GM12878 (cell line): ENCODE measurements around the gene SMARCB1. TPM values are rescaled to one million over a fixed set of nuclear protein-coding genes. Genes with fewer than 3 reads are reported as not detected.

ENCODE experiments used
- ATAC-seq: fragments of 200-7000 bp; cut with Tn5 transposase; 3 replicates; pipeline ENCODE4 v1.9.1; 2020; ENCODE audit warnings: mild to moderate bottlenecking, moderate library complexity
- BruUV-seq: library from RNA; stranded (reverse); fragments of 400-500 nt; replicated peaks from 2 replicates; lab custom pipeline; 2021; lab: Mats Ljungman, UMichigan
- CTCF ChIA-PET: fragments of 300-600 bp; sonication (Branson Sonifier 250); formaldehyde crosslinking; extraction: SDS; loops from one replicate; lab custom pipeline; 2021; ENCODE audit warnings: inconsistent platforms; lab: Yijun Ruan, JAX
- POLR2A ChIA-PET: fragments of 350-600 bp; formaldehyde crosslinking; extraction: SDS; loops from one replicate; lab custom pipeline; 2021; ENCODE audit warnings: inconsistent platforms; lab: Charles Lee
- RAD21 ChIA-PET: fragments of 300-600 bp; sonication (Branson Sonifier 250); formaldehyde crosslinking; loops from one replicate; lab custom pipeline; 2023; ENCODE audit warnings: antibody characterized with exemption; ENCODE audit not compliant: unreplicated experiment; lab: Charles Lee
- SMC1A ChIA-PET: fragments of 300-600 bp; sonication (Branson Sonifier 250); formaldehyde crosslinking; loops from one replicate; lab custom pipeline; 2023; ENCODE audit not compliant: unreplicated experiment, uncharacterized antibody; lab: Charles Lee
- DNase-seq: peaks from one replicate; pipeline ENCODE4 v3.0.0-alpha.2; 2011; ENCODE audit warnings: low read depth, low spot score
- FAIRE-seq: peaks from 3 replicates; lab custom pipeline; 2011; peaks lifted over from hg19 to GRCh38; lab: Jason Lieb, UNC
- H2AFZ ChIP-seq: 2 replicates; pipeline ENCODE4 v1.6.0; 2011; ENCODE audit warnings: low read depth, low read length, control low read depth; ENCODE audit not compliant: control insufficient read depth
- H3K27ac ChIP-seq: 2 replicates; pipeline ENCODE4 v1.5.1; 2011; ENCODE audit warnings: control low read depth; ENCODE audit not compliant: control insufficient read depth, insufficient read depth
- H3K27me3 ChIP-seq, 2 experiments: replicated peaks in 1 of 2; 2 replicates each; pipeline versions ENCODE4 v1.6.0 to v1.6.1; 2011; ENCODE audit warnings: low read length in 1 of 2; ENCODE audit not compliant: control insufficient read depth in 2 of 2, insufficient read depth in 2 of 2
- H3K36me3 ChIP-seq, 2 experiments: 2 replicates each; pipeline ENCODE4 v1.5.1; 2011; ENCODE audit warnings: low read length in 1 of 2; ENCODE audit not compliant: control insufficient read depth in 2 of 2, insufficient read depth in 2 of 2
- H3K4me1 ChIP-seq: 2 replicates; pipeline ENCODE4 v1.6.1; 2011; ENCODE audit warnings: mild to moderate bottlenecking, low read length, moderate library complexity, mixed read lengths; ENCODE audit not compliant: control insufficient read depth, insufficient read depth
- H3K4me2 ChIP-seq: 2 replicates; pipeline ENCODE4 v1.6.0; 2011; ENCODE audit warnings: control low read depth; ENCODE audit not compliant: control insufficient read depth, insufficient read depth
- H3K4me3 ChIP-seq: fragments of 200-600 bp; sonication (generic); 2 replicates; pipeline ENCODE4 v1.5.1; 2016
- H3K79me2 ChIP-seq: 2 replicates; pipeline ENCODE4 v1.6.0; 2011; ENCODE audit warnings: low read length; ENCODE audit not compliant: control insufficient read depth, insufficient read depth
- H3K9ac ChIP-seq: 2 replicates; pipeline ENCODE4 v1.8.0; 2011; ENCODE audit warnings: low read length, control low read depth, mixed read lengths; ENCODE audit not compliant: control insufficient read depth, insufficient read depth
- H3K9me3 ChIP-seq: replicated peaks from 3 replicates; pipeline ENCODE4 v1.5.1; 2011; ENCODE audit warnings: mild to moderate bottlenecking, low read length; ENCODE audit not compliant: control insufficient read depth, insufficient read depth
- H4K20me1 ChIP-seq: 2 replicates; pipeline ENCODE4 v1.6.0; 2011; ENCODE audit not compliant: control insufficient read depth, insufficient read depth
- BRCA1 ChIP-seq: IDR thresholded peaks from 2 replicates; pipeline ENCODE4 v1.6.1; 2011; ENCODE audit warnings: low read depth, low read length, improper control_type of control experiment
- CBFB ChIP-seq: IDR thresholded peaks from 2 replicates; pipeline ENCODE4 v1.6.1; 2016; ENCODE audit warnings: antibody characterized with exemption, low read depth
- CHD1 ChIP-seq: IDR thresholded peaks from 2 replicates; pipeline ENCODE4 v1.6.1; 2012; ENCODE audit warnings: low read depth, low read length, improper control_type of control experiment
- ELK1 ChIP-seq: IDR thresholded peaks from 2 replicates; pipeline ENCODE4 v1.6.1; 2012; ENCODE audit warnings: low read depth, low read length, improper control_type of control experiment
- ESRRA ChIP-seq: IDR thresholded peaks from 2 replicates; pipeline ENCODE4 v1.6.1; 2012; ENCODE audit warnings: mild to moderate bottlenecking, low read length, improper control_type of control experiment
- MEF2B ChIP-seq: fragments of 450-650 bp; IDR thresholded peaks from 2 replicates; pipeline ENCODE4 v1.6.1; 2018; ENCODE audit warnings: mild to moderate bottlenecking, moderate library complexity; ENCODE audit not compliant: partially characterized antibody, poor library complexity, severe bottlenecking
- MTA3 ChIP-seq: IDR thresholded peaks from 2 replicates; pipeline ENCODE4 v1.6.1; 2012; ENCODE audit warnings: low read length, inconsistent platforms, borderline replicate concordance
- NR2C2 ChIP-seq: IDR thresholded peaks from 2 replicates; pipeline ENCODE4 v1.6.1; 2011; ENCODE audit warnings: borderline replicate concordance, low read depth; ENCODE audit not compliant: control insufficient read depth, insufficient read length
- PAX8 ChIP-seq: fragments of 450-650 bp; IDR thresholded peaks from 2 replicates; pipeline ENCODE4 v1.6.1; 2017; ENCODE audit warnings: mild to moderate bottlenecking, moderate library complexity
- REST ChIP-seq: IDR thresholded peaks from 2 replicates; pipeline ENCODE4 v1.6.1; 2012; ENCODE audit warnings: mild to moderate bottlenecking, low read depth, low read length
- SMAD1 ChIP-seq: fragments of 450-650 bp; IDR thresholded peaks from 2 replicates; pipeline ENCODE4 v1.6.1; 2018; ENCODE audit warnings: mild to moderate bottlenecking, low read depth; ENCODE audit not compliant: partially characterized antibody
- SREBF2 ChIP-seq: IDR thresholded peaks from 2 replicates; pipeline ENCODE4 v1.6.1; 2012; ENCODE audit warnings: mild to moderate bottlenecking, low read length
- YBX1 ChIP-seq: fragments of 450-650 bp; IDR thresholded peaks from 2 replicates; pipeline ENCODE4 v1.6.1; 2016; ENCODE audit warnings: antibody characterized with exemption
- ZBTB33 ChIP-seq: fragments of 450-650 bp; IDR thresholded peaks from 2 replicates; pipeline ENCODE4 v1.6.1; 2017; ENCODE audit warnings: mild to moderate bottlenecking
- ZNF24 ChIP-seq: fragments of 450-650 bp; IDR thresholded peaks from 2 replicates; pipeline ENCODE4 v1.6.1; 2017; ENCODE audit warnings: antibody characterized with exemption, mild to moderate bottlenecking
- WGBS: methylation state at CpG from one replicate; pipeline ENCODE4 v1.1.6; 2016; ENCODE audit warnings: low lambda C conversion rate; ENCODE audit not compliant: insufficient replicate concordance, insufficient coverage; ENCODE audit errors: missing lambda C conversion rate; 5-methylcytosine and 5-hydroxymethylcytosine counted together
- in situ Hi-C: fragments of 300-500 bp; cut with MboI; formaldehyde crosslinking; loops from 9 replicates; pipeline ENCODE4 v1.14.3; 2018; ENCODE audit warnings: mixed read lengths
- intact Hi-C: fragments of 100-400 bp; cut with micrococcal nuclease; formaldehyde crosslinking; loops from one replicate; pipeline ENCODE4 v1.14.2; 2022; ENCODE audit not compliant: unreplicated experiment
- polyA plus RNA-seq, 11 experiments: library from polyadenylated mRNA; depleted of rRNA in 4 of 11; unstranded in 6 of 11; stranded (reverse) in 5 of 11; fragments of >200 nt; fragmentation: Nextera tagmentation in 4 of 11; fragmentation: Illumina TruSeq in 1 of 11; extraction: Ambion mirVana in 4 of 11; extraction: Trizol in 1 of 11; gene quantifications; 1 replicate in 1 of 11; 2 replicates in 10 of 11; pipeline versions ENCODE4 v1.2.1 to v1.2.3, GENCODE V29; 2011 to 2016; ENCODE audit warnings: inconsistent platforms in 2 of 11, missing spikeins in 2 of 11, low read depth in 1 of 11
- total RNA-seq, 4 experiments: library from RNA; depleted of rRNA in 3 of 4; stranded (reverse); fragments of >200 nt in 3 of 4; fragmentation: Illumina TruSeq in 1 of 4; extraction: Trizol in 1 of 4; gene quantifications; 2 replicates each; pipeline versions ENCODE4 v1.2.1 to v1.2.3, GENCODE V29; 2013 to 2021
- TF ChIP-seq, protein P1 (sequence below): fragments of 450-650 bp; IDR thresholded peaks from 2 replicates; pipeline ENCODE4 v1.6.1; 2016; ENCODE audit warnings: mild to moderate bottlenecking

SMARCB1 gene
- total and polyA plus RNA-seq, 10 of the 15 experiments (the other 5 are each of a cell fraction or from before 2014, with no cell fraction given) = 9.1 to 215 (median 183) TPM

DNA sequence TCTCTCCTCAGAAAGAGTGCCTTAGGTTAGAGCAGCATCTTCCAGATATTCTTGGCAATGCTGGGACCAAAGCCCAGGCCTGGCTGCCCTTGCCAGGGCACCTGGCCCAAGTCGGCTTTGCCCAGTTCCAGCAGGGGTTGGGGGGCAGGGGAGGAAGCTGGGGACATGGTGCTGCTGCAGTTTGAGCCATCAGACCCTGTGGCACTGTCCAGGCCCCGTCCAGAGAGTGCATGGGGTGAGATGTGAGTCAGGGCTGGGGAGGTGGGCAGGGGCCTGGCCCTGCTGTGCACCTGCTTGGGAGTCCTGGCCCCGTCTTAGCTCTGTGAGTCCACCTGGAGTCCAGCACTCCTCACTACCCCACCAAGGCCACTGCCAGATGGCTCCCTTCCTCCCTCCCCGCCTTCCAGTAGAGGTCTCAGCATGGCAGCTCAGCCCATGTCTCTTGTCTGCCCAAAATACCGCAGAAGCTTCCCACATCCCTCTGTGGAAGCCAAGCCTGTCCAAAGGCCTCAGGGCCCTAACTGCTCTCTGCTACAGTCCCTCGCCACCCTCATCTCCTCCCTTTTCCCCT, 35.4 kb downstream of the SMARCB1 start:
- CTCF ChIA-PET = no interaction called here
- Histone ChIP-seq H3K4me1 (peaks cover 3% of the 10 kb centered on the region), H3K9ac (no peak overlapping the region), H4K20me1 (no peaks in the 10 kb centered on the region; the same call in 1 of the 2 replicates), H3K27me3 (no peaks in the 10 kb centered on the region), H3K9me3 (no peaks in the 10 kb centered on the region), H3K4me3 (no peak overlapping the region), H3K36me3 (peaks cover 36 to 49% of the 10 kb centered on the region in 2 experiments), H3K4me2 (no peak overlapping the region), H3K79me2 (no peaks in the 10 kb centered on the region)
- FAIRE-seq (no peak), DNase-seq (no peak)
- 85% methylated on average over 6 of the region's 6 CpGs for WGBS
- in situ Hi-C loops = no loop called here
- SMC1A ChIA-PET = no interaction called here
- RAD21 ChIA-PET = no interaction called here
- no TSS peak for BruUV-seq
- POLR2A ChIA-PET = interaction anchor here (0.6 to 1.4 kb wide), 4 partner anchors 10 to 91 kb away, joined by 3 to 5 read pairs (median 4); no protein-coding TSS in a partner anchor
- no peak for TF ChIP-seq MTA3
- no peak for TF ChIP-seq SMAD1
- no peak for TF ChIP-seq CBFB
- TF ChIP-seq ZBTB33 = no peak
- TF ChIP-seq NR2C2 = no peak
- no peak for TF ChIP-seq ESRRA
- no peak for TF ChIP-seq PAX8
- no peak for TF ChIP-seq CHD1
- no peak for TF ChIP-seq ZNF24
- TF ChIP-seq YBX1 = no peak
- no peak for TF ChIP-seq REST
- TF ChIP-seq MEF2B = no peak
- TF ChIP-seq BRCA1 = no peak
- TF ChIP-seq, protein P1, sequence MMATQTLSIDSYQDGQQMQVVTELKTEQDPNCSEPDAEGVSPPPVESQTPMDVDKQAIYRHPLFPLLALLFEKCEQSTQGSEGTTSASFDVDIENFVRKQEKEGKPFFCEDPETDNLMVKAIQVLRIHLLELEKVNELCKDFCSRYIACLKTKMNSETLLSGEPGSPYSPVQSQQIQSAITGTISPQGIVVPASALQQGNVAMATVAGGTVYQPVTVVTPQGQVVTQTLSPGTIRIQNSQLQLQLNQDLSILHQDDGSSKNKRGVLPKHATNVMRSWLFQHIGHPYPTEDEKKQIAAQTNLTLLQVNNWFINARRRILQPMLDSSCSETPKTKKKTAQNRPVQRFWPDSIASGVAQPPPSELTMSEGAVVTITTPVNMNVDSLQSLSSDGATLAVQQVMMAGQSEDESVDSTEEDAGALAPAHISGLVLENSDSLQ = no peak
- TF ChIP-seq ELK1 = no peak
- no peak for TF ChIP-seq SREBF2
- TF ChIP-seq, all 136 proteins: peak for 0
- Histone ChIP-seq H2AFZ (no peak overlapping the region), H3K27ac (no peak overlapping the region)
- intact Hi-C loops = no loop called here
- no peak for ATAC-seq
